Smooth muscle cell (in vitro differentiated cells): ENCODE data around the gene PHLDB3. TPM values are rescaled to one million over a fixed set of nuclear protein-coding genes. Genes with fewer than 3 reads are reported as not detected.

ENCODE experiments used
- DNase-seq: peaks from one replicate; lab custom pipeline; 2025; ENCODE audit not compliant: unreplicated experiment; lab: John Stamatoyannopoulos, UW
- H2AFZ ChIP-seq: fragments of 200-600 bp; sonication (generic); 2 replicates; pipeline ENCODE4 v1.6.0; 2016; ENCODE audit warnings: antibody characterized with exemption, low read depth, mild to moderate bottlenecking
- H3F3A ChIP-seq: fragments of 200-600 bp; sonication (generic); 2 replicates; pipeline ENCODE4 v1.6.0; 2017; ENCODE audit warnings: antibody characterized with exemption, low read depth
- H3K27ac ChIP-seq: fragments of 200-600 bp; sonication (generic); 2 replicates; pipeline ENCODE4 v1.5.1; 2016; ENCODE audit warnings: low read depth, mild to moderate bottlenecking
- H3K27me3 ChIP-seq: fragments of 200-600 bp; sonication (generic); 2 replicates; pipeline ENCODE4 v1.6.1; 2016; ENCODE audit warnings: low read depth, mild to moderate bottlenecking
- H3K36me3 ChIP-seq: fragments of 200-600 bp; sonication (generic); 2 replicates; pipeline ENCODE4 v1.5.1; 2016; ENCODE audit warnings: low read depth
- H3K4me1 ChIP-seq: fragments of 200-600 bp; sonication (generic); 2 replicates; pipeline ENCODE4 v1.5.1; 2016; ENCODE audit warnings: low read depth
- H3K4me2 ChIP-seq: fragments of 200-600 bp; sonication (generic); 2 replicates; pipeline ENCODE4 v1.6.0; 2016; ENCODE audit warnings: mild to moderate bottlenecking
- H3K4me3 ChIP-seq: fragments of 200-600 bp; sonication (generic); 2 replicates; pipeline ENCODE4 v1.5.1; 2016; ENCODE audit warnings: mild to moderate bottlenecking
- H3K79me2 ChIP-seq: fragments of 200-600 bp; sonication (generic); 2 replicates; pipeline ENCODE4 v1.6.0; 2016; ENCODE audit warnings: low read depth, mild to moderate bottlenecking
- H3K9ac ChIP-seq: fragments of 200-600 bp; sonication (generic); 2 replicates; pipeline ENCODE4 v1.6.0; 2016; ENCODE audit warnings: low read depth
- H3K9me3 ChIP-seq: fragments of 200-600 bp; sonication (generic); replicated peaks from 2 replicates; pipeline ENCODE4 v1.5.1; 2016; ENCODE audit warnings: low read depth
- H4K20me1 ChIP-seq: fragments of 200-600 bp; sonication (generic); 2 replicates; pipeline ENCODE4 v1.6.0; 2016; ENCODE audit warnings: low read depth
- WGBS: methylation state at CpG from one replicate; pipeline ENCODE4 v1.1.7; 2016; ENCODE audit warnings: low lambda C conversion rate; 5-methylcytosine and 5-hydroxymethylcytosine counted together
- polyA plus RNA-seq: library from polyadenylated mRNA; unstranded; fragments of >200 nt; fragmentation: Nextera tagmentation; extraction: Ambion mirVana; gene quantifications from 2 replicates; pipeline ENCODE4 v1.2.1, GENCODE V29; 2016
- total RNA-seq: library from RNA; depleted of rRNA; stranded (reverse); fragments of >200 nt; gene quantifications from 2 replicates; pipeline ENCODE4 v1.2.3, GENCODE V29; 2014
- TF ChIP-seq, protein P1 (sequence below): fragments of 200-600 bp; sonication (generic); IDR thresholded peaks from 2 replicates; pipeline ENCODE4 v1.5.1; 2017; ENCODE audit warnings: borderline replicate concordance, mild to moderate bottlenecking, antibody characterized with exemption; ENCODE audit not compliant: insufficient read depth, poor library complexity, severe bottlenecking

PHLDB3 gene
- total and polyA plus RNA-seq, 2 experiments from 2014 or later, result 7.2 to 8.6 TPM

DNA sequence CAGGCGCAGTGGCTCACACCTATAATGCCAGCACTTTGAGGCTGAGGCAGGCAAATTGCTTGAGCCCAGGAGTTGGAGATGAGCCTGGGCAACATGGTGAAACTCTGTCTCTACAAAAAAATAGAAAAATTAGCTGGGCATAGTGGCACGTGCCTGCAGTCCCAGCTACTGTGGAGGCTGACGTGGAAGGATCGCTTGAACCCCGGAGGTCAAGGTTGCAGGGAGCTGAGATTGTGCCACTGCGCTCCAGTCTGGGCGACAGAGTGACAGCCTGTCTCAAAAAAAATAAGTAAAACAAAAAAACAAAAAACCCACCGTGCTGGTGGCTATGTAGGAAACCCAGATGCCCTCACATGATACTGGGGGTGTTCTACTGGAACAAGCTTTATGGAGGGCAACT is 16.4 kb downstream of the PHLDB3 start:
- H3K4me2 ChIP-seq, result no peak overlapping the region
- no peak overlapping the region for H3K27ac ChIP-seq
- H3K27me3 ChIP-seq, result no peaks in the 10 kb centered on the region
- no peak overlapping the region for H2AFZ ChIP-seq
- H3K4me3 ChIP-seq, result no peak overlapping the region
- no peaks in the 10 kb centered on the region for H3K36me3 ChIP-seq
- WGBS, result 93% methylated on average over 8 of the region's 8 CpGs
- TF ChIP-seq, protein P1, sequence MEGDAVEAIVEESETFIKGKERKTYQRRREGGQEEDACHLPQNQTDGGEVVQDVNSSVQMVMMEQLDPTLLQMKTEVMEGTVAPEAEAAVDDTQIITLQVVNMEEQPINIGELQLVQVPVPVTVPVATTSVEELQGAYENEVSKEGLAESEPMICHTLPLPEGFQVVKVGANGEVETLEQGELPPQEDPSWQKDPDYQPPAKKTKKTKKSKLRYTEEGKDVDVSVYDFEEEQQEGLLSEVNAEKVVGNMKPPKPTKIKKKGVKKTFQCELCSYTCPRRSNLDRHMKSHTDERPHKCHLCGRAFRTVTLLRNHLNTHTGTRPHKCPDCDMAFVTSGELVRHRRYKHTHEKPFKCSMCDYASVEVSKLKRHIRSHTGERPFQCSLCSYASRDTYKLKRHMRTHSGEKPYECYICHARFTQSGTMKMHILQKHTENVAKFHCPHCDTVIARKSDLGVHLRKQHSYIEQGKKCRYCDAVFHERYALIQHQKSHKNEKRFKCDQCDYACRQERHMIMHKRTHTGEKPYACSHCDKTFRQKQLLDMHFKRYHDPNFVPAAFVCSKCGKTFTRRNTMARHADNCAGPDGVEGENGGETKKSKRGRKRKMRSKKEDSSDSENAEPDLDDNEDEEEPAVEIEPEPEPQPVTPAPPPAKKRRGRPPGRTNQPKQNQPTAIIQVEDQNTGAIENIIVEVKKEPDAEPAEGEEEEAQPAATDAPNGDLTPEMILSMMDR, result no peak
- no peaks in the 10 kb centered on the region for H3F3A ChIP-seq
- no peaks in the 10 kb centered on the region for H4K20me1 ChIP-seq
- no peak overlapping the region for H3K9ac ChIP-seq
- no peak for DNase-seq
- H3K9me3 ChIP-seq, result no peaks in the 10 kb centered on the region
- no peaks in the 10 kb centered on the region for H3K4me1 ChIP-seq
- no peaks in the 10 kb centered on the region for H3K79me2 ChIP-seq

DNA sequence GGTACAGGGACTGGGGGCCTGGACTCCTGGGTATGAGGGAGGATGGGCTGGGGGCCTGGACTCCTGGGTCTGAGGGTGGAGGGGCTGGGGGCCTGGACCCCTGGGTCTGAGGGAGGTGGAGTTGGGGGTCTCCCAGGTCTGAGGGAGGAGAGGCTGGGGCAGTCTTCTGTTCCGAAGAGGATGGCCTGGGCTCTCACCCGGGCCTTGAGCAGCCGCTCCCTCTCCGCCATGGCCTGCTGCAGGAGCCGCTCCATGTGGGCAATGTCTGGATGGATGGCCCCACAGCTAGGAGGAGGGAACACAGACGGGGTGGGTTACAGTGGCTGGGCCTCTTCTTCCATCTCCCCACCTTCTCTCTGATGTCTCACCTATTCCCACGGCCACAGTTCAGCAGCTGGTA is 18.1 kb downstream of the PHLDB3 start:
- no peaks in the 10 kb centered on the region for H3K4me1 ChIP-seq

DNA sequence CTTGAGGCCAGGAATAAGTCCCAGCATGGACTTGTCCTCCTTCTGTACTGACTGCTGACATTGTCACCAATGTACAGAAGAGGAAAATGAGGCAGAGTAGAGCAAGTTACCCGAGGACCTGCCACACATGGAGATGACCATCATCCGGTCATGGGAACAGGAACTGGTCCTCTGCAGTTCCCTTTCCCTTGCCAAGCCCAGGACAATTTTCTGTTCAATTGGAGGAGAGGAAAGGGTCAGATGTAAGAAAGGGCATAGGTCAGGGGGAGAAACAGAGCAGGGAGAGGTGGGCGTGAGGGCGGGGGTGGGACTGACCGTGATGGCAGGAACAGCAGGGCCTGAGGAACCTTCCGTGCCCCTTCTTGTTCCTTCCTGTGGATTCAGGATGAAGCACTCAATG is 18.6 kb downstream of the PHLDB3 start:
- Histone ChIP-seq H3K36me3 (no peaks in the 10 kb centered on the region), H3K4me3 (no peak overlapping the region), H2AFZ (no peak overlapping the region), H3F3A (no peaks in the 10 kb centered on the region), H3K9ac (no peak overlapping the region), H3K79me2 (no peaks in the 10 kb centered on the region), H3K27ac (no peak overlapping the region), H3K27me3 (no peaks in the 10 kb centered on the region), H4K20me1 (no peaks in the 10 kb centered on the region), H3K9me3 (no peaks in the 10 kb centered on the region), H3K4me2 (no peak overlapping the region), H3K4me1 (no peaks in the 10 kb centered on the region)
- TF ChIP-seq, protein P1, result no peak
- DNase-seq, result no peak
- 95% methylated on average over 6 of the region's 6 CpGs for WGBS

More for the DNA sequence above, 18.1 kb downstream of the PHLDB3 start:
- Histone ChIP-seq H3K27ac (no peak overlapping the region), H2AFZ (no peak overlapping the region), H3K36me3 (no peaks in the 10 kb centered on the region), H3K4me3 (no peak overlapping the region), H4K20me1 (no peaks in the 10 kb centered on the region), H3K9ac (no peak overlapping the region), H3K79me2 (no peaks in the 10 kb centered on the region), H3K27me3 (no peaks in the 10 kb centered on the region), H3K9me3 (no peaks in the 10 kb centered on the region), H3F3A (no peaks in the 10 kb centered on the region), H3K4me2 (no peak overlapping the region)
- TF ChIP-seq, protein P1, result no peak
- DNase-seq, result no peak
- 99% methylated on average over 5 of the region's 7 CpGs for WGBS

DNA sequence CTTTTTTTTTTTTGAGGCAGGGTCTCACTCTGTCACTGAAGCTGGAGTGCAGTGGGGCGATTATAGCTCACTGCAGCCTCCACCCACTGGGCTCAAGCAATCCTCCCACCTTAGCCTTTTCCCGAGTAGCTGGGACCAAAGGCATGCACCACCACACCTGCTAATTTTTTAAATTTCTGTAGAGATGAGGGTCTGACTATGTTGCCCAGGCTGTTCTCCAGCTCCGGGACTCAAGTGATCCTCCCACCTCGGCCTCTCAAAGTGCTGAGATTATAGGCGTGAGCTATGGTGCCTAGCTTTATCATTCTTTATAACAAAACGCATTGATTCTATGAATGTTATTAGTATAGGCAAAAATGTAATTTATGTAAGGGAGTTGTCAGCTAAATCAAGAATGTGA is 21.3 kb downstream of the PHLDB3 start:
- Histone ChIP-seq H3K4me1 (no peaks in the 10 kb centered on the region), H3K36me3 (no peaks in the 10 kb centered on the region), H4K20me1 (no peaks in the 10 kb centered on the region), H3K27me3 (no peaks in the 10 kb centered on the region), H3K9me3 (no peaks in the 10 kb centered on the region), H3K4me3 (no peak overlapping the region), H3K4me2 (no peak overlapping the region), H3K79me2 (no peaks in the 10 kb centered on the region), H3K27ac (no peak overlapping the region), H3F3A (no peaks in the 10 kb centered on the region), H3K9ac (no peak overlapping the region), H2AFZ (no peak overlapping the region)
- TF ChIP-seq, protein P1, result no peak
- 90% methylated on average over 6 of the region's 6 CpGs for WGBS
- no peak for DNase-seq
